Stimulated activated CD4-positive, alpha-beta T cell treated with anti-CD3 and anti-CD28 coated beads, Interleukin-4, amount 100 ng/mL, for 4 hours (primary cell): ENCODE results near the gene AGXT.

ENCODE experiments used
- DNase-seq, 2 experiments: peaks; one replicate each; pipeline ENCODE4 v3.0.0-alpha.2; 2020

The AGXT gene

GRCh38 chr2:240916571-240917008 is 48.0 kb downstream of the AGXT start:
- DNase-seq = no peak

GRCh38 chr2:240917009-240917683 is 48.5 kb downstream of the AGXT start:
- DNase-seq = no peak

GRCh38 chr2:240917684-240918257 is 49.1 kb downstream of the AGXT start:
- DNase-seq = no peak

GRCh38 chr2:240918258-240919091 is 49.9 kb downstream of the AGXT start:
- no peak for DNase-seq

GRCh38 chr2:240919161-240919781 is 50.6 kb downstream of the AGXT start:
- DNase-seq = no peak

GRCh38 chr2:240919786-240920782 is 51.5 kb downstream of the AGXT start:
- DNase-seq = no peak

- DNase-seq = peak in 1 of 2 experiments; percentile 0
These were observed 52.2 kb downstream of the AGXT start for GRCh38 chr2:240920783-240921231.

- no peak for DNase-seq
These were observed 52.8 kb downstream of the AGXT start for GRCh38 chr2:240921311-240921994.

GRCh38 chr2:240921995-240922244 is 53.3 kb downstream of the AGXT start:
- DNase-seq = no peak

GRCh38 chr2:240922245-240922981 is 53.8 kb downstream of the AGXT start:
- no peak for DNase-seq

GRCh38 chr2:240922982-240923537 is 54.4 kb downstream of the AGXT start:
- no peak for DNase-seq

GRCh38 chr2:240925191-240925567 is 56.6 kb downstream of the AGXT start:
- no peak for DNase-seq

- DNase-seq = no peak
These were observed 57.2 kb downstream of the AGXT start for GRCh38 chr2:240925568-240926515.

GRCh38 chr2:240926516-240927389 is 58.1 kb downstream of the AGXT start:
- peak in 1 of 2 experiments; percentile 1 for DNase-seq

GRCh38 chr2:240927390-240927781 is 58.8 kb downstream of the AGXT start:
- no peak for DNase-seq

GRCh38 chr2:240928476-240929363 is 60.1 kb downstream of the AGXT start:
- DNase-seq = no peak

- no peak for DNase-seq
These were observed 60.9 kb downstream of the AGXT start for GRCh38 chr2:240929364-240930095.
